ENCODE measurements around the gene POLR3H. TPM values are rescaled to one million over a fixed set of nuclear protein-coding genes. Genes with fewer than 3 reads are reported as not detected.

The POLR3H gene
- total and polyA plus RNA-seq, 2 donors (not counting 1 experiment from before 2014, with no cell fraction given), result 12.4 to 32.1 TPM

DNA sequence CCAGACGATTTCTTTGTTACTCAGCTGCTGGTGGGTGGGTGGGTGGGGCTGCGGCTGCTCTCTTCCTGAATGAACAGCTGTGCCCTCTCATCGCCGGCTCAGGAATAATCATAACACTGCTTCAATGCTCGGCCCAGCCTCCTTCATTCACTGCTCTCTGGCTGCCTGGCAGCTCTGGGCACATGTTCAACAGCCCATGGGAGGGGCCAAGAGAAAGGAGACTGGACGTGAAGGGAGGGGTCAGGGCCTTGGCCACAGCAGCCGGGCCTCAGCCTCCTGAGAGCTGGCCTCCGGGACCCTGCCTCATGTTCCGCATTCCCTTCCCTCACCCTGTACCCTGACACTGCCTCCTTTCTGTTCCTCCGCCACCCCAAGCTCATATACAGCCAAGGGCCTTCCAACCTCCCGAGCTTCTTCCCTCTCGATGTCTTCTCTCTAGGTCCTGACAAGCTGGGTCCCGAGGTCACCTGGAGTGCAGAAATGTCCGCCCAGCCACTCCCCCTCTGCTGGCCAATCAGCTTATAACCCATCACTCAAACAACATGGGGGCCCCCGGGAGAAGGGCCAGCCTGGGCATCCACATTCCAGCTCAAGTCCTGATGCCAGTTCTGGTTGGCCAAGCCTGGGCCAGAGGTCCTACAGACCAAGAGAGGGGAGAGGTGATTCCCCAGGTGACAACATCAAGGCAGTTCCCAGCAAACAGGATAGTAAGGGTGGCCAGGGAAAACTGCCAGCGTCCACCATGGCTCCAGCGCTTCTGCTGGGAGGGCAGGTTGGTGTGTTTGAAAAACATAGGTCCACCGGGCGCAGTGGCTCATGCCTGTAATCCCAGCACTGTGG is 13.4 kb upstream of the POLR3H start:
- Histone ChIP-seq H4K20me1 (ENCODE audit: control insufficient read depth, insufficient read depth, low read length, poor library complexity, severe bottlenecking) (no peaks in the 10 kb centered on the region), H3K79me2 (ENCODE audit: control insufficient read depth, insufficient read depth, low read length) (no peaks in the 10 kb centered on the region), H3K27me3 (replicated peaks in 1 of 4; ENCODE audit: control extremely low read depth in 1 of 4, control insufficient read depth in 3 of 4, insufficient read depth in 4 of 4, low read length in 3 of 4) (peaks cover 0 to 40% (median 6%) of the 10 kb centered on the region in 4 experiments), H3K27ac (ENCODE audit: low read length in 2 of 2) (no peak overlapping the region), H3K36me3 (replicated peaks in 1 of 2; ENCODE audit: control extremely low read depth in 1 of 2, control insufficient read depth in 1 of 2, extremely low read depth in 1 of 2, insufficient read depth in 2 of 2, low read length in 1 of 2) (no peaks in the 10 kb centered on the region), H3K9me3 (ENCODE audit: control extremely low read depth in 1 of 3, control insufficient read depth in 2 of 3, insufficient read depth in 1 of 3, low read length in 2 of 3) (no peaks in the 10 kb centered on the region), H3K9ac (ENCODE audit: low read length) (no peak overlapping the region), H3K4me2 (replicated peaks; ENCODE audit: low read depth, low read length, poor library complexity, severe bottlenecking) (no peak overlapping the region), H3K4me3 (ENCODE audit: control extremely low read depth in 1 of 5, extremely low read depth in 1 of 5, insufficient read depth in 1 of 5, low read depth in 2 of 5, low read length in 4 of 5) (no peak overlapping the region), H2AFZ (ENCODE audit: insufficient read depth, low read depth, low read length, poor library complexity, severe bottlenecking) (no peak overlapping the region), H3K4me1 (ENCODE audit: control insufficient read depth in 2 of 2, insufficient read depth in 2 of 2, low read length in 2 of 2) (no peaks in the 10 kb centered on the region)
- WGBS (ENCODE audit: insufficient coverage), result 81% methylated on average over 14 of the region's 19 CpGs
- POLR2A ChIA-PET, result no interaction called here
- Mint-ChIP-seq H3K27me3 (peaks cover 39% of the 10 kb centered on the region), H3K4me3 (no peak overlapping the region), H3K27ac (no peak overlapping the region), H3K9me3 (ENCODE audit: insufficient read depth) (no peaks in the 10 kb centered on the region), H3K4me1 (no peaks in the 10 kb centered on the region)
- TF ChIP-seq EZH2 (IDR thresholded peaks at IDR 0.05; ENCODE audit: borderline replicate concordance, insufficient read depth, low read depth, low read length, poor library complexity, severe bottlenecking) (no peak), CTCF (IDR thresholded peaks at IDR 0.05) (no peak)
- CTCF ChIA-PET, result interaction anchor here (0.6 kb wide), 1 partner anchor 157 kb away, joined by 3 read pairs; no protein-coding TSS in a partner anchor
- intact Hi-C loops (cut with micrococcal nuclease), result no loop called here
- DNase-seq (no peak), ATAC-seq (ENCODE audit: low read depth) (no peak)

GRCh38 chr22:41556561-41556960 is 12.3 kb upstream of the POLR3H start:
- no peaks in the 10 kb centered on the region for H4K20me1 ChIP-seq (ENCODE audit: control insufficient read depth, insufficient read depth, low read length, poor library complexity, severe bottlenecking)
- Mint-ChIP-seq H3K4me1 (no peaks in the 10 kb centered on the region), H3K27ac (no peak overlapping the region), H3K9me3 (ENCODE audit: insufficient read depth) (no peaks in the 10 kb centered on the region), H3K4me3 (no peak overlapping the region), H3K27me3 (peaks cover 34% of the 10 kb centered on the region)
- no peak for DNase-seq
- 86% methylated on average over 10 of the region's 10 CpGs for WGBS (ENCODE audit: insufficient coverage)
- H3K4me3 ChIP-seq (ENCODE audit: control extremely low read depth in 1 of 5, extremely low read depth in 1 of 5, insufficient read depth in 1 of 5, low read depth in 2 of 5, low read length in 4 of 5), result no peak overlapping the region
- no peaks in the 10 kb centered on the region for H3K36me3 ChIP-seq (replicated peaks in 1 of 2; ENCODE audit: control extremely low read depth in 1 of 2, control insufficient read depth in 1 of 2, extremely low read depth in 1 of 2, insufficient read depth in 2 of 2, low read length in 1 of 2)
- no peaks in the 10 kb centered on the region for H3K9me3 ChIP-seq (ENCODE audit: control extremely low read depth in 1 of 3, control insufficient read depth in 2 of 3, insufficient read depth in 1 of 3, low read length in 2 of 3)
- no peak overlapping the region for H3K4me2 ChIP-seq (replicated peaks; ENCODE audit: low read depth, low read length, poor library complexity, severe bottlenecking)
- no peaks in the 10 kb centered on the region for H3K79me2 ChIP-seq (ENCODE audit: control insufficient read depth, insufficient read depth, low read length)
- H3K9ac ChIP-seq (ENCODE audit: low read length), result no peak overlapping the region
- no peak overlapping the region for H2AFZ ChIP-seq (ENCODE audit: insufficient read depth, low read depth, low read length, poor library complexity, severe bottlenecking)
- intact Hi-C loops (cut with micrococcal nuclease), result no loop called here
- peaks cover 0 to 29% (median 6%) of the 10 kb centered on the region in 4 experiments for H3K27me3 ChIP-seq (replicated peaks in 1 of 4; ENCODE audit: control extremely low read depth in 1 of 4, control insufficient read depth in 3 of 4, insufficient read depth in 4 of 4, low read length in 3 of 4)
- H3K4me1 ChIP-seq (ENCODE audit: control insufficient read depth in 2 of 2, insufficient read depth in 2 of 2, low read length in 2 of 2), result no peaks in the 10 kb centered on the region
- no peak for TF ChIP-seq CTCF (IDR thresholded peaks at IDR 0.05)
- no peak for TF ChIP-seq EZH2 (IDR thresholded peaks at IDR 0.05; ENCODE audit: borderline replicate concordance, insufficient read depth, low read depth, low read length, poor library complexity, severe bottlenecking)
- POLR2A ChIA-PET, result interaction anchor here (0.7 kb wide), 1 partner anchor 11 kb away, joined by 7 read pairs; no protein-coding TSS in a partner anchor
- CTCF ChIA-PET, result no interaction called here
- ATAC-seq (ENCODE audit: low read depth), result no peak
- no peak overlapping the region for H3K27ac ChIP-seq (ENCODE audit: low read length in 2 of 2)

All from B cell (primary cell).